ENCODE data around the gene FAM171A1.

Gene FAM171A1

DNA sequence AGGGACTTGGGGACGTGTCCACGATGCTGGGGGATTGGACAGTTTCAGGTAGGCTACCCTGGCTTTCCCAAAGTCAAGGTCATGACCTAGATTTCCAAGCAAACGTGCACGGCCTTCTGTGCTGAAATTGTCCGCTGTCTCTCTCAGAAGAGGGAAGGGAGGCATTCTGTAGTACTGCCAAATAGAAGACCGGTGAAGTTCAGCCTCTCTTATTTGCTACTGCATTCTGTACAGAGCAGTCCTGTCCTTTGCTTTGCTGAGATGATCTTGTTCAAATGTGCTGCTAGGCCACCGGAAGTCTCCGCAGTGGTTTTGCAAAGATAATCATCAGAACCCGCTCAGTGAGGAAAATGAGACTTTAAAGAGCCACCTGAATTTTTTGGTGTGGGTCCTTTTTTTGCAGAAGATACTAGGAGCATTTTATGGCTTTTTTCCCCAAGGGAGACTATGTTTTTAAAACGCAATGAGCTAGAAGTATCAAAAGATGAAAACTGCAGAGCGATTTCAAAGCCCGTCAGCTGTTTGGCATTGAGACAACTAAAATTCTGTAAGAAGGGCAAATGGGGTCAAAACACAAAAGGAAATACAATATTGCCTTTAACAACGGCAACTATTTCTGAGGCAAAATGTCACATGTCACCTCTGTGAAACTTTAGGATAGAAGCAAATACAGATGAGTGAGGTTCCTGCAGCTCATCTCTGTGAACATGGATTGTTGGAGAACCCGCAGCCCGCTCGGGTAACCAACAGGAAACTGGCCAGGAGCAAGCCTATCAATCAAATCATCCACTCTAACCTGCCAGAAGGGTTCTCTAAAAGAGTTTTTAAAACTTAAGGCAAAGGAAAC lies 201.3 kb downstream of the FAM171A1 start:
- peak; percentile 20 for DNase-seq (ENCODE audit: low spot score)

DNA sequence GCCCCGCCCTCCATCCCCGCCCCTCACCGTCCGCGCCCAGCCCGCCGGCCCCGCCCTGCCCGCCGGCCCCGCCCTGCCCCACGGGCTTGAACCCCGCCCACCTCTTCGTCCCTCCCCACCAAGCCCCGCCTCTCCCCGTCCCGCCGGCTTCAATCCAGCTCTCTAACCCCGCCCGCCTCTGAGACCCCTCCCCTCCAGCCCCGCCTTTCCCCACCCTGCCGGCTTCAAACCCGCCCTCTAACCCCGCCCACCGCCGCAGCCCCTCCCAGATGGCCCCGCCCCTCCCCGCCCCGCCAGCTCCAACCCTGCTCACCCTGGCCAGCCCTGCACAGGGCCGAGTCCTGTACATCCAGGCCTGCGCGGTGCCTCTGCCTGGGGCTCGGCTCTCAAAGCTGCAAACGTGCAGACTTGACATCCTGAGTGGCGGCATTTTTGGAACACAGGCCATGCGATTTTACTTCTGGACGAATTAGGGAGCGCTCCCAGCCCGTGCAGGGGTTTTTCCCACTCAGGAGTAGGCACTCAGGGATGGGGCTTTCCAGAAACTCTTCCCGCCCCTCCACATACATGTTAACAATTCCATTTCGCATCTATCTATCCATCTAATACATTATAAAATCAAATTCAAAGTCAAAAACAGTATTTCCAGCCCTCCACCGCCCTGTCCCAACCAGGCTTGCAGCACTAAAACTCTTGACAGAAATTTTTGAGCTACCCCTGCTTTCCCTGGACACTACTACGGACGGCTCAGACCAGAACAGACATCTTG lies 202.1 kb downstream of the FAM171A1 start:
- peak; percentile 96 for DNase-seq (ENCODE audit: low spot score)

- DNase-seq (ENCODE audit: low spot score): peak; percentile 85
These were observed 202.8 kb downstream of the FAM171A1 start, which contains the start of gene NMT2 for GRCh38 chr10:15168291-15168785. Gene NMT2, minus strand, starts transcription at chr10:15168693. Its CDS starts 81 bp downstream, at chr10:15168612.

DNA sequence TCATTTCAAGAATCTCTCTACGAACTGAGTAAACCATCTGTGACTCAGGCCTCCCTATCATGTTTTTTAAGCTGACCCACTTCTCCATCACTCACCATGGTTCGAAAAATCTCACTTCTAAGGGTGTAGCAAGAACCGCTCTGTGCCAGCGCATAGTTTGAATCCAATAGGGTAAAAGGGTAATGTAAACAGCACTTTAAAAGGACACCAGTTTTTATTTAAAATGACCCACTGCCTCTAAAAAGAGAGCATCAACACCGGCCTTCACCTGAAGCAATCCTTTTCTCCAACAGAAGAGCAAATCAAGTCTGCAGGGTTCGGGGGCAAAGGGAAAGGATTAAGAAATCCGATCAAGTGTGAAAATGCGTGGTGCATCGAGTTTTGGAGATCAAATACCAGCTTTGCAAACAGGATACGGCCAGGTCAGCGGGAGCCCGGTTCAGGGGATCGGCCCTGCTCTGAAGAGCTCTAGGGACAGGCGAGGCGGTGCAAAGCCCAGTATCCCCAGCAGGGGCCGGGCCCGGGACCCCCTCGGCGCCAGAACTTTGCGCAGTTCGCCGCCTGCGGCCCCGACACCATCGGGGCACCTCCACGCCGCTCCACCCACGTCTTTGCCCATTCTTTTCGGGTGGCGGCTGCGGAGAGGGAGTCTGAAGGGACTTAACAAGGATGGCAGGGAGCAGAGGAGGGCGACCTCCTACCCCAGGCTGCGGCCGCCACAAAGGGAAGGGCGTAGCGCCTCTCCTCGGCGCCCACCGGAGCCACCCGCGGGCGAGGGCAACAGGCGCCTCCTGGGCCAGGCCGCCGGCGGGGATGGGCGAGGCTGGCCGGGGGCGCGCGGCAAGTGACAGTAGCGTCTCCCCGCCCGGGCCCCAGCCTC lies 203.4 kb downstream of the FAM171A1 start:
- DNase-seq (ENCODE audit: low spot score): peak; percentile 31

- DNase-seq (ENCODE audit: low spot score): no peak
These were observed 204.8 kb downstream of the FAM171A1 start for GRCh38 chr10:15166325-15166724.

GRCh38 chr10:15163253-15163828 lies 207.7 kb downstream of the FAM171A1 start:
- peak; percentile 37 for DNase-seq (ENCODE audit: low spot score)
